HepG2 (cell line): Measurements from ENCODE around the gene EMILIN1. TPM values are rescaled to one million over a fixed set of nuclear protein-coding genes. Genes with fewer than 3 reads are reported as not detected.
A peak's percentile ranks its signal among the peaks of the same experiment; 100 is the strongest.

ENCODE experiments used
- ARNTL ChIP-seq: sonication (generic); formaldehyde crosslinking; IDR thresholded peaks from 2 replicates; pipeline ENCODE4 v1.4.0; 2020; ENCODE audit warnings: mild to moderate bottlenecking, missing genetic modification reagents
- CAMTA2 ChIP-seq: sonication (generic); formaldehyde crosslinking; IDR thresholded peaks from 2 replicates; pipeline ENCODE4 v1.4.0; 2020; ENCODE audit warnings: mild to moderate bottlenecking, missing genetic modification reagents, borderline replicate concordance
- CREM ChIP-seq, 2 experiments: sonication (generic) in 1 of 2; formaldehyde crosslinking in 1 of 2; IDR thresholded peaks; 2 replicates each; pipeline versions ENCODE4 v1.4.0 to v1.6.1; 2016 to 2020; ENCODE audit warnings: antibody characterized with exemption in 1 of 2, mild to moderate bottlenecking in 1 of 2, missing genetic modification reagents in 1 of 2
- DMAP1 ChIP-seq: IDR thresholded peaks from 2 replicates; pipeline ENCODE4 v1.6.1; 2016
- DRAP1 ChIP-seq: IDR thresholded peaks from 2 replicates; pipeline ENCODE4 v1.6.1; 2016; ENCODE audit warnings: missing genetic modification reagents, missing compliant biosample characterization
- FOXP1 ChIP-seq, 2 experiments: fragments of 450-650 bp in 1 of 2; IDR thresholded peaks; 2 replicates each; pipeline ENCODE4 v1.6.1; 2017 to 2018; ENCODE audit warnings: antibody characterized with exemption in 1 of 2
- HNF4A ChIP-seq: sonication (generic); formaldehyde crosslinking; IDR thresholded peaks from 2 replicates; pipeline ENCODE4 v1.4.0; 2020; ENCODE audit warnings: missing genetic modification reagents
- HOXA7 ChIP-seq: sonication (generic); formaldehyde crosslinking; IDR thresholded peaks from 2 replicates; pipeline ENCODE4 v1.8.1; 2022; ENCODE audit warnings: mild to moderate bottlenecking, missing genetic modification reagents, moderate library complexity
- HOXD1 ChIP-seq: sonication (generic); formaldehyde crosslinking; IDR thresholded peaks from 2 replicates; pipeline ENCODE4 v1.5.0; 2020; ENCODE audit warnings: missing genetic modification reagents
- MEIS1 ChIP-seq: sonication (generic); formaldehyde crosslinking; IDR thresholded peaks from 2 replicates; pipeline ENCODE4 v1.9.0; 2021; ENCODE audit warnings: mild to moderate bottlenecking, missing genetic modification reagents, moderate library complexity, borderline replicate concordance
- MTF2 ChIP-seq: sonication (generic); formaldehyde crosslinking; IDR thresholded peaks from 2 replicates; pipeline ENCODE4 v1.5.0; 2020; ENCODE audit warnings: missing genetic modification reagents, borderline replicate concordance
- MYC ChIP-seq: sonication (generic); formaldehyde crosslinking; IDR thresholded peaks from 2 replicates; pipeline ENCODE4 v1.9.0; 2021; ENCODE audit warnings: missing genetic modification reagents, borderline replicate concordance
- NFATC3 ChIP-seq: sonication (generic); formaldehyde crosslinking; IDR thresholded peaks from 2 replicates; pipeline ENCODE4 v1.5.1; 2020; ENCODE audit warnings: mild to moderate bottlenecking, missing genetic modification reagents
- PBX2 ChIP-seq: IDR thresholded peaks from 2 replicates; pipeline ENCODE4 v1.6.1; 2016; ENCODE audit warnings: control low read depth
- RFX3 ChIP-seq: IDR thresholded peaks from 2 replicates; pipeline ENCODE4 v1.6.1; 2016; ENCODE audit warnings: missing biosample characterization, missing genetic modification reagents
- SIX1 ChIP-seq: sonication (generic); formaldehyde crosslinking; IDR thresholded peaks from 2 replicates; pipeline ENCODE4 v1.4.0; 2020; ENCODE audit warnings: missing genetic modification reagents, borderline replicate concordance
- STAT6 ChIP-seq: sonication (generic); formaldehyde crosslinking; IDR thresholded peaks from 2 replicates; pipeline ENCODE4 v1.4.0; 2020; ENCODE audit warnings: missing genetic modification reagents, mild to moderate bottlenecking, borderline replicate concordance
- TAF15 ChIP-seq: fragments of 200-400 bp; formaldehyde crosslinking; IDR thresholded peaks from one replicate; pipeline ENCODE4 v1.6.1; 2018; ENCODE audit warnings: mild to moderate bottlenecking, low read depth, low read length; ENCODE audit not compliant: poor library complexity, severe bottlenecking
- THAP11 ChIP-seq: IDR thresholded peaks from 2 replicates; pipeline ENCODE4 v1.6.1; 2016; ENCODE audit warnings: missing biosample characterization, missing genetic modification reagents
- ZFX ChIP-seq: sonication (generic); formaldehyde crosslinking; IDR thresholded peaks from 2 replicates; pipeline ENCODE4 v1.4.0; 2020; ENCODE audit warnings: mild to moderate bottlenecking, low read depth, missing genetic modification reagents, moderate library complexity
- ZNF205 ChIP-seq: IDR thresholded peaks from 2 replicates; pipeline ENCODE4 v1.6.1; 2018; ENCODE audit warnings: missing biosample characterization, missing genetic modification reagents
- ZNF225 ChIP-seq: sonication (generic); formaldehyde crosslinking; IDR thresholded peaks from 2 replicates; pipeline ENCODE4 v1.4.0; 2020; ENCODE audit warnings: mild to moderate bottlenecking, missing genetic modification reagents
- ZZZ3 ChIP-seq: sonication (generic); formaldehyde crosslinking; IDR thresholded peaks from 2 replicates; pipeline ENCODE4 v1.4.0; 2020; ENCODE audit warnings: missing genetic modification reagents, mild to moderate bottlenecking, borderline replicate concordance
- polyA plus RNA-seq, 8 experiments: library from polyadenylated mRNA; depleted of rRNA in 3 of 8; stranded (reverse) in 7 of 8; unstranded in 1 of 8; fragments of >200 nt; fragmentation: Illumina TruSeq in 4 of 8; extraction: Trizol in 4 of 8; gene quantifications; 2 replicates each; pipeline versions ENCODE4 v1.2.1 to v1.2.3, GENCODE V29; 2011 to 2016; ENCODE audit warnings: low read depth in 4 of 8, missing spikeins in 1 of 8, mixed read lengths in 1 of 8; ENCODE audit not compliant: insufficient read depth in 1 of 8
- total RNA-seq, 5 experiments: library from RNA; depleted of rRNA; stranded (reverse); fragments of >200 nt; fragmentation: Illumina TruSeq; extraction: Trizol; gene quantifications; 2 replicates each; pipeline ENCODE4 v1.2.3, GENCODE V29; 2016; ENCODE audit warnings: low read depth in 1 of 5

The EMILIN1 gene
- total and polyA plus RNA-seq, 2 of the 13 experiments (the other 11 are each of a cell fraction or from before 2014, with no cell fraction given), result 8.1 to 9.7 TPM

GRCh38 chr2:27071990-27072830, 6.2 kb upstream of the EMILIN1 start (continued):
- no peak for TF ChIP-seq STAT6
- no peak for TF ChIP-seq HOXD1
- TF ChIP-seq THAP11, result no peak
- peak; percentile 5; the same call in 1 of the 2 replicates for TF ChIP-seq MYC
- TF ChIP-seq SIX1 (CRISPR knock-in tag), result no peak
- TF ChIP-seq ARNTL (CRISPR knock-in tag), result no peak
- TF ChIP-seq RFX3, result no peak
- no peak for TF ChIP-seq HNF4A (CRISPR knock-in tag)
- TF ChIP-seq ZZZ3 (CRISPR knock-in tag), result no peak
- no peak for TF ChIP-seq NFATC3 (CRISPR knock-in tag)
- TF ChIP-seq MEIS1 (CRISPR knock-in tag), result peak; percentile 53; the same call in 1 of the 2 replicates
- TF ChIP-seq ZNF225 (CRISPR knock-in tag), result peak; percentile 23; the same call in 1 of the 2 replicates
- TF ChIP-seq FOXP1 (IDR thresholded peaks at IDR 0.05), result no peak
- no peak for TF ChIP-seq FOXP1 (CRISPR knock-in tag; IDR thresholded peaks at IDR 0.05)
- peak; percentile 35; the same call in 1 of the 2 replicates for TF ChIP-seq DRAP1 (CRISPR knock-in tag)
- TF ChIP-seq TAF15, result no peak
- peak; percentile 93 for TF ChIP-seq MTF2 (CRISPR knock-in tag)
- TF ChIP-seq ZNF205 (CRISPR knock-in tag), result no peak
- no peak for TF ChIP-seq CREM (IDR thresholded peaks at IDR 0.05)
- no peak for TF ChIP-seq CREM (CRISPR knock-in tag; IDR thresholded peaks at IDR 0.05)
- no peak for TF ChIP-seq HOXA7 (CRISPR knock-in tag)
- TF ChIP-seq DMAP1, result no peak
- TF ChIP-seq ZFX (CRISPR knock-in tag), result no peak
- no peak; the same call in 1 of the 2 replicates for TF ChIP-seq PBX2 (CRISPR knock-in tag)
- TF ChIP-seq CAMTA2 (CRISPR knock-in tag), result no peak
